ENCODE data around the gene HOXB9.

DNA sequence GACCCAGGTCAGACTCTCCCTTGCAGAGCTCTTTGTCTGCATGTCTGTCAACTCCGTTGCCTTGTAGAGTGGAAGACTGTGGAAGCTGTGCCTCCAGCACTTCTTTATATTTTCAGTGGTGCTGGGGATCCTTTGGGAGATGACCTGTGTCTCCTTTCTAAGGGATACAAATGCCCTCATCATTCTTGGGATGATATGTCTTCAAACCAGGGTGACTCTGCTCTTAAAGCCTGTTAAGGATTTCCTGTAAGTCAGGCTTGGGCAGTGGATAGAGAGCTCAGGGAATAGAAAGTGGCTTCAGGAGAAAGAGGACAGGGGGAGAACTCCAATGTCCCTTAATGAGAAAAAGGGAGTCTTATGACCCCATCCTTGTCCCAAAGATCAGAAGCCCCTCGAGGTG lies 37.6 kb downstream of the HOXB9 start:
- TF ChIP-seq EZH2 (optimal IDR thresholded peaks at IDR 0.05; ENCODE audit: low read depth, low read length) (no peak), EZH2phosphoT487 (IDR thresholded peaks at IDR 0.05; ENCODE audit: low read length) (no peak)
- TF ChIP-seq, protein P1, sequence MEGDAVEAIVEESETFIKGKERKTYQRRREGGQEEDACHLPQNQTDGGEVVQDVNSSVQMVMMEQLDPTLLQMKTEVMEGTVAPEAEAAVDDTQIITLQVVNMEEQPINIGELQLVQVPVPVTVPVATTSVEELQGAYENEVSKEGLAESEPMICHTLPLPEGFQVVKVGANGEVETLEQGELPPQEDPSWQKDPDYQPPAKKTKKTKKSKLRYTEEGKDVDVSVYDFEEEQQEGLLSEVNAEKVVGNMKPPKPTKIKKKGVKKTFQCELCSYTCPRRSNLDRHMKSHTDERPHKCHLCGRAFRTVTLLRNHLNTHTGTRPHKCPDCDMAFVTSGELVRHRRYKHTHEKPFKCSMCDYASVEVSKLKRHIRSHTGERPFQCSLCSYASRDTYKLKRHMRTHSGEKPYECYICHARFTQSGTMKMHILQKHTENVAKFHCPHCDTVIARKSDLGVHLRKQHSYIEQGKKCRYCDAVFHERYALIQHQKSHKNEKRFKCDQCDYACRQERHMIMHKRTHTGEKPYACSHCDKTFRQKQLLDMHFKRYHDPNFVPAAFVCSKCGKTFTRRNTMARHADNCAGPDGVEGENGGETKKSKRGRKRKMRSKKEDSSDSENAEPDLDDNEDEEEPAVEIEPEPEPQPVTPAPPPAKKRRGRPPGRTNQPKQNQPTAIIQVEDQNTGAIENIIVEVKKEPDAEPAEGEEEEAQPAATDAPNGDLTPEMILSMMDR (IDR thresholded peaks at IDR 0.05; ENCODE audit: low read length), result no peak

All from MM.1S (cell line).